Muscle layer of duodenum (tissue), 2 donors: ENCODE data around the gene SPINK2.

Source experiments
- H3K27ac ChIP-seq: one replicate; pipeline ENCODE4 v1.7.0; 2013; ENCODE audit warnings: mild to moderate bottlenecking, low read length
- H3K27me3 ChIP-seq: one replicate; pipeline ENCODE4 v1.7.0; 2013; ENCODE audit warnings: low read depth, mild to moderate bottlenecking, control low read depth, low read length
- H3K36me3 ChIP-seq, 2 donors: one replicate each; pipeline ENCODE4 v1.7.0; 2013; ENCODE audit warnings: low read length in 2 of 2, control low read depth in 1 of 2, mild to moderate bottlenecking in 1 of 2; ENCODE audit not compliant: insufficient read depth in 2 of 2, control insufficient read depth in 1 of 2
- H3K4me1 ChIP-seq, 2 donors: one replicate each; pipeline ENCODE4 v1.7.0; 2013; ENCODE audit warnings: low read length in 2 of 2, mild to moderate bottlenecking in 2 of 2, control low read depth in 1 of 2, moderate library complexity in 1 of 2; ENCODE audit not compliant: insufficient read depth in 2 of 2, control insufficient read depth in 1 of 2
- H3K4me3 ChIP-seq, 2 donors: one replicate each; pipeline ENCODE4 v1.7.0; 2013; ENCODE audit warnings: low read length in 2 of 2, low read depth in 1 of 2, mild to moderate bottlenecking in 1 of 2
- H3K9me3 ChIP-seq, 2 donors: one replicate each; pipeline ENCODE4 v1.7.0; 2013; ENCODE audit warnings: low read length in 2 of 2, control low read depth in 1 of 2, mild to moderate bottlenecking in 1 of 2; ENCODE audit not compliant: control insufficient read depth in 1 of 2
- donor health status: healthy.

The SPINK2 gene

GRCh38 chr4:56768316-56768715 is 53.2 kb downstream of the SPINK2 start:
- H3K4me1 ChIP-seq, result no peaks in the 10 kb centered on the region
- H3K36me3 ChIP-seq, result no peaks in the 10 kb centered on the region
- no peaks in the 10 kb centered on the region for H3K27me3 ChIP-seq
- no peak overlapping the region for H3K27ac ChIP-seq
- H3K9me3 ChIP-seq, result no peaks in the 10 kb centered on the region
- no peak overlapping the region for H3K4me3 ChIP-seq

GRCh38 chr4:56767567-56767966 is 53.9 kb downstream of the SPINK2 start:
- no peaks in the 10 kb centered on the region for H3K36me3 ChIP-seq
- no peaks in the 10 kb centered on the region for H3K9me3 ChIP-seq
- H3K27me3 ChIP-seq, result no peaks in the 10 kb centered on the region
- H3K4me1 ChIP-seq, result no peaks in the 10 kb centered on the region
- no peak overlapping the region for H3K27ac ChIP-seq
- H3K4me3 ChIP-seq, result no peak overlapping the region

- no peaks in the 10 kb centered on the region for H3K27me3 ChIP-seq
- H3K27ac ChIP-seq, result no peak overlapping the region
- no peaks in the 10 kb centered on the region for H3K36me3 ChIP-seq
- H3K4me3 ChIP-seq, result no peak overlapping the region
- H3K9me3 ChIP-seq, result no peaks in the 10 kb centered on the region
- H3K4me1 ChIP-seq, result no peaks in the 10 kb centered on the region
Observed at GRCh38 chr4:56764775-56765174, 56.7 kb downstream of the SPINK2 start.

- no peaks in the 10 kb centered on the region for H3K27me3 ChIP-seq
- no peaks in the 10 kb centered on the region for H3K36me3 ChIP-seq
- H3K4me1 ChIP-seq, result no peaks in the 10 kb centered on the region
- no peak overlapping the region for H3K4me3 ChIP-seq
- no peak overlapping the region for H3K27ac ChIP-seq
- no peaks in the 10 kb centered on the region for H3K9me3 ChIP-seq
Observed at GRCh38 chr4:56764223-56764622, 57.3 kb downstream of the SPINK2 start.

- H3K4me3 ChIP-seq, result no peak overlapping the region
- H3K27me3 ChIP-seq, result no peaks in the 10 kb centered on the region
- no peaks in the 10 kb centered on the region for H3K36me3 ChIP-seq
Observed at GRCh38 chr4:56762484-56763250, 58.8 kb downstream of the SPINK2 start.

GRCh38 chr4:56760183-56760582 is 61.3 kb downstream of the SPINK2 start:
- H3K27ac ChIP-seq, result no peak overlapping the region
- no peaks in the 10 kb centered on the region for H3K27me3 ChIP-seq
- no peak overlapping the region for H3K4me3 ChIP-seq
- H3K36me3 ChIP-seq, result peaks cover 0 to 3% of the 10 kb centered on the region in 2 donors
- H3K4me1 ChIP-seq, result peaks cover 3 to 8% of the 10 kb centered on the region in 2 donors
- no peaks in the 10 kb centered on the region for H3K9me3 ChIP-seq

More at GRCh38 chr4:56762484-56763250, 58.8 kb downstream of the SPINK2 start:
- H3K9me3 ChIP-seq, result no peaks in the 10 kb centered on the region
- H3K27ac ChIP-seq, result no peak overlapping the region
- H3K4me1 ChIP-seq, result peaks cover 3% of the 10 kb centered on the region in 2 donors
